HepG2 (cell line): Measurements from ENCODE around the gene ATP1A1.

Experiments
- CTCF ChIP-seq: sonication (generic); formaldehyde crosslinking; IDR thresholded peaks from 2 replicates; pipeline ENCODE4 v1.5.0; 2020; ENCODE audit warnings: mild to moderate bottlenecking, missing genetic modification reagents, moderate library complexity
- DR1 ChIP-seq: sonication (generic); formaldehyde crosslinking; IDR thresholded peaks from 2 replicates; pipeline ENCODE4 v1.8.0; 2021; ENCODE audit warnings: mild to moderate bottlenecking, missing genetic modification reagents, inconsistent platforms
- HNRNPL ChIP-seq: fragments of 200-400 bp; formaldehyde crosslinking; IDR thresholded peaks from 2 replicates; pipeline ENCODE4 v1.6.1; 2017; ENCODE audit warnings: mild to moderate bottlenecking, low read depth, low read length
- NRL ChIP-seq: sonication (generic); formaldehyde crosslinking; IDR thresholded peaks from 2 replicates; pipeline ENCODE4 v1.5.0; 2020; ENCODE audit warnings: missing genetic modification reagents, mild to moderate bottlenecking, moderate library complexity, borderline replicate concordance
- PCBP2 ChIP-seq: fragments of 200-400 bp; formaldehyde crosslinking; optimal IDR thresholded peaks from 2 replicates; pipeline ENCODE3; 2018; ENCODE audit warnings: low read length, low read depth; ENCODE audit not compliant: poor library complexity, severe bottlenecking
- POLR2AphosphoS5 ChIP-seq: IDR thresholded peaks from 2 replicates; pipeline ENCODE4 v1.6.1; 2012; ENCODE audit warnings: low read depth, low read length
- PTBP1 ChIP-seq: fragments of 200-400 bp; formaldehyde crosslinking; IDR thresholded peaks from 2 replicates; pipeline ENCODE4 v1.6.1; 2018; ENCODE audit warnings: low read length, low read depth; ENCODE audit not compliant: poor library complexity, severe bottlenecking
- ZNF274 ChIP-seq: sonication (generic); formaldehyde crosslinking; IDR thresholded peaks from 2 replicates; pipeline ENCODE4 v1.5.1; 2020; ENCODE audit warnings: mild to moderate bottlenecking, missing genetic modification reagents
- ZNF354B ChIP-seq: sonication (generic); formaldehyde crosslinking; IDR thresholded peaks from 2 replicates; pipeline ENCODE4 v1.8.0; 2022; ENCODE audit warnings: mild to moderate bottlenecking, missing genetic modification reagents
- ZNF552 ChIP-seq: sonication (generic); formaldehyde crosslinking; IDR thresholded peaks from 2 replicates; pipeline ENCODE4 v1.9.0; 2022; ENCODE audit warnings: missing genetic modification reagents, mild to moderate bottlenecking, borderline replicate concordance

- no peak for TF ChIP-seq CTCF (CRISPR knock-in tag)
- TF ChIP-seq NRL (CRISPR knock-in tag): no peak
- TF ChIP-seq PCBP2: no peak
- TF ChIP-seq POLR2AphosphoS5: no peak
- TF ChIP-seq PTBP1: no peak
- no peak for TF ChIP-seq ZNF354B
- no peak for TF ChIP-seq ZNF552
- TF ChIP-seq DR1: no peak
- no peak for TF ChIP-seq HNRNPL
- no peak for TF ChIP-seq ZNF274 (CRISPR knock-in tag)
Measured at GRCh38 chr1:116347696-116348095, 25.3 kb upstream of the ATP1A1 start.
